D341Med (cell line): ENCODE measurements around the gene FBXO47.

ENCODE experiments used
- DNase-seq: peaks from one replicate; pipeline ENCODE4 v3.0.0; 2012; ENCODE audit warnings: low spot score

Gene FBXO47

DNA sequence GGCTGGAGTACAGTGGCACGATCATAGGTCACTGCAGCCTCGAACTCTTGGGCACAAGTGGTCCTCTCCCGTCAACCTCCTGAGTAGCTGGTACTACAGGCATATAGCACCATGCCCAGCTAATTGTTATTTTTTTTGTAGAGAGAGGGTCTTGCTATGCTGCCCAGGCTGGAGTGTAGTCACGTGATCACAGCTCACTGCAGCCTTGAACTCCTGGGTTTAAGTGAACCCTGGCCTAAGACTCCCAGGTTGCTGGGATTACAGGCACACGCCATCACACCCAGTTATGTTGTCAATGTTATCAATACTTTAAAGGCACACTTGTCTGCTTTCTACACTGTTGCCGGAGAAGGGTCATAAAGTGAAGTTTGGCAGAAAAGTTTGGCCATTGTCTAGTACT, 63.8 kb downstream of the FBXO47 start:
- no peak for DNase-seq

DNA sequence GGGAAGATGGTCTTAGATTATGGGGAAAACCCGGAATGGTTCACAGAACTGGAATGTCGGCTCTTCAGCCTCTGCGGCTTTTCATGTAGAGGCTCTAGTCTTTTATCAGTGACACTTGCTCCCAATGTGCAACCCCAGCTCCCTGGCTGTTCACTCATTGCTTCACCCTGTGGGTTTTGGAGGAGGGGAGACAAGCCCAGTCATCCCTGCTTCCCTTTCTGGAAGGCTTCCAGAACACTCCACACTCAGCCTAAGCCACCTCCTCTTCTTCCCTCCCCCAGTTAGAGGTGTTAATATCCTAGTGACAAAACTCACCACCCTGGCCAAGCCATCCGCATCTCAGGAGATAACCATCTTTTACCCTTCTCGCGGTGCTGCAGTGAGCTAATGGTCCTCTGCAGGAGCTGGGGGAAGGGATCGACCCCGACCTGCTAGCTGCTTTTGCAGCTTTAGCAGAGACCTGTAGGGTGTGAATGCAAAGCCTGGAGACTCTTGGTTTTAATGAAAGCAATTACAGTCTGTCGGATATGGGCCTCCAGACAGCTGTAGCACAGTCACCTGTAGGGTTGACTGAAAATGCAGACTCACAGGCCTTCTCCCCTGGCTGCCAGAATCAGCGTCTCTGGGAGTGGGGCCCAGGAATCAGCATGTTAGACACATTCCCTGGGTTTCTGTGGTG, 66.1 kb downstream of the FBXO47 start:
- DNase-seq = no peak

- no peak for DNase-seq
These were observed 67.8 kb downstream of the FBXO47 start for GRCh38 chr17:38899421-38899820.

GRCh38 chr17:38898812-38899348, 68.3 kb downstream of the FBXO47 start:
- no peak for DNase-seq

GRCh38 chr17:38898291-38898679, 68.9 kb downstream of the FBXO47 start:
- DNase-seq = no peak

DNA sequence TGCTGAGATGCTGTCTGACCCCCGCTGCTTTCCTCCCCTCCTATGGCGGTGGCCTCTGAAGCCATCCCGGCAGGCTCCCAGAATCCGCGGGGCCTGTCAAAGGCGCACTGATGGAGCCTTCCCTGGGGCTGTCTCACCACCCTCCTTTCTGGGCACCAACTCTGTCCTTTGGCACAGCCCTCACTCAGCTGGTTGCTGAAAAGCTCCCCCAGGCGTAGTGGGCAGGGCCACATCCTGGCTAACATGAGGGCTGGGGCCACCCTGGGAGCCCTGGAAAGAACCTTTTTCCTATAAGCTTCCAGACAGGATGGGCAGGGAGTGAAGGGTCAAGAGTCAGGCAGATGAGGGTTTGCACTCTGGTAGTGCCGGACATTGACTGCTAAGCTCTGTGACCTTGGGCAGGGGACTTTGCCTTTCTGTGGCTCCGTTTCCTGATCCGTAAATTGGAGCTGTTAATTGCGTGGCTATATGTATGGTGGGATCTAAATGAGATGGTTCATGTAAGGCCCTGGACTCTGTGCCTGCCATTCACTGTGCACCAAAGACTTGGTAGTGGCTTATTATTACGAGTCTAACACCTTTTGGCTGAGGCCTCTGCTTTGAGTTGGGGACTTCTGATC, 69.4 kb downstream of the FBXO47 start:
- DNase-seq = no peak

GRCh38 chr17:38897176-38897575, 70.0 kb downstream of the FBXO47 start:
- DNase-seq = no peak

DNA sequence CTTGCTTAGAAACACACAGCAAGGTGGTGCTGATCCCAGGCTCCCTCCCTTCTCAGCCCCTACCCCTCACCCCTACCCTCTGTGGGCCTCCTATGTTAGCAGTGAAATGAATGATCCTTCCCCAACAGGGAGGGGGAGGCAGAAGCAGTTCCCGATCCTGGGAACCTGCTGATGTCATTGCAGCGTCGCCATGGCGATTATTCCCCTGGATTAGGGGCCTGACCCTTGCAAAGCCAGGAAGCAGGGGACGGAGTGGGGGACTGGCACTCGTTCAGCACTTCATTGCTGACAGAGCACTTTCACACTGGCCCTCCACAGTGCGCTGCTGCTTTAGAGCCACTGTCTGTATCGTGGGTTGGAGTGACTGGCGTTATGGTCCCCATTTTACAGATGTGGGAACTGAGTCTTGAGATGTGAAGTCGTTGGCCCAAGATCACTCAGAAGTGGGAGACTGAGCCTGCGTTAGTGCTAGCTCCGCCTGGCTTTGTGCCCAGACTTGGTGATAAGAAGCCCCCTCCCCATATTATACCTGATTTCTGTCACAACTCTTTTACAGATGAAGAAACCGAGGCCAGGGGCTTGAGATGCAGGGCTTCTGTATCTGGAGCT, 70.8 kb downstream of the FBXO47 start:
- no peak for DNase-seq

DNA sequence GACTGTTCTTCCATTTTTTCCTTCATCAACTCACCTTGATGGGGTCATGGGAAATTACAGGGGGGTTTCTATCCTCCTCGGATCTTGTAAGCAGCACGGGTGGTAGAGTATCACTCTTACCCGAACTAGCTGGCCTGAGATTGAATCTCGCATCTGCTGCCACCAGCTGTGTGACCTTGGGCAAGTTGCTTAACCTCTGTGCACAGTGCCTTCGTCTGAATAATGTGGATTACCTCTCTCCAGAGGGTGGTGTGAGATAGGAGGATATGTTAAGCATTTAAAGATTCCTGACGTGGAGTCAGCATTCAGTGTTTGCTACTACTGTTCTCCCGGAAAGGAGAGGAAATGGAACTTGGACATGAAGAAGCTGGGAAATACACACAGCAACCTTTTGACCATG, 72.9 kb downstream of the FBXO47 start:
- DNase-seq = no peak

- DNase-seq = no peak
These were observed 73.6 kb downstream of the FBXO47 start for GRCh38 chr17:38893607-38894006.

- DNase-seq = no peak
These were observed 74.1 kb downstream of the FBXO47 start for GRCh38 chr17:38893113-38893512.

DNA sequence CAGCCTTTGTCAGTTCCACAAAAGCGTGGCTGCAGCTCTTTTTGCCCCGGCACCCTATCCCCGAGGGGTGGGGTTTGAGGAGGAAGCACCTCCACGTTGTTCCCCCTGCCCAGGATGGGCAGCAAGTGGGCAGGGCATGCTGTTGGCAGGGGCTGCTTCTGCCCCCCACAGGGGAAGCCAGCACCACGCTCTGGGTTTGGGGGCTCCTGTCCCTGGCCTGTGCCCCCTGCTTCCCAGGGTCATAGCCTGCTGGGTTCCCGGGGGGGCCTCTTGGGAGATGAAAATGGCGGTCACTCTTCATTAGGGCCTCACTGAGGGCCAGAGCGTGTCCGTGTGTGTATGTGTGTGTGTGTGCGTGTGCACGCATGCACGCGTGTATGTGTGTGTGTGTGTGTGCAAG, 74.6 kb downstream of the FBXO47 start:
- no peak for DNase-seq

GRCh38 chr17:38892083-38892482, 75.1 kb downstream of the FBXO47 start:
- no peak for DNase-seq

DNA sequence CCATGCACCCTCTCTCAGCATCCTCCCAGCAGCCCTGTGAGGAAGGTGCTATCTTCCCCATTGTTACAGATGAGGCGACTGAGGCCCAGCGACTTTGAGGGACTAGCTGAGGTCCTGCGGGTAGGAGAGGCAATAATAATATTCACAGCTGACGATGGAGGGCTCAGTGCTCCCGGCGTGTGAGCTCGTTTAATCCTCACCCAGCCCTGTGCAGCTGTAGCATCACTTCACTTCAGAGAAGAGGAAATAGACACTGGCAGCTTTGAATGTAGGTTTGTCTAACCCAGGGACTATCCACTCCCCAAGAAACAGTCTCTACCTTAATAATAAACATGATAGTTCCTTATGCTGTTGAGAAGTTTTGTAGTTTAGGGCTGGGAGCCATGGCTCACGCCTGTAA, 75.8 kb downstream of the FBXO47 start:
- no peak for DNase-seq

DNA sequence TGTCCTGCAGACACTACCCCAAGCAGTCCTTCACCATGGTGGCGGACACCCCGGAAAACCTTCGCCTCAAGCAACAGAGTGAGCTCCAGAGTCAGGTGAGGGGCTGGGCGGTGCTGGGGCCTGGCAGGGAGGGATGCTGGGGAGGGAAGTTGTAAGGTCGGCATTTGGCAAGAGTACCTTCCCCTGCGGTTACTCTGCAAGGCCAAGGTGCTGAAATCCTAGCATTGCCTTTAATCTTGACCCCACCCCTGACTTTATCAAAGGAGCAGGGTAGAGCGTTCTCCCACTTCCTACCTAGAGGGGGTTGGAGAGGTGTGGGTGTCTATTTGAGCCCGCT, 76.8 kb downstream of the FBXO47 start:
- no peak for DNase-seq

- no peak for DNase-seq
These were observed 77.3 kb downstream of the FBXO47 start for GRCh38 chr17:38889745-38890409.

GRCh38 chr17:38888842-38889241, 78.4 kb downstream of the FBXO47 start:
- no peak for DNase-seq

DNA sequence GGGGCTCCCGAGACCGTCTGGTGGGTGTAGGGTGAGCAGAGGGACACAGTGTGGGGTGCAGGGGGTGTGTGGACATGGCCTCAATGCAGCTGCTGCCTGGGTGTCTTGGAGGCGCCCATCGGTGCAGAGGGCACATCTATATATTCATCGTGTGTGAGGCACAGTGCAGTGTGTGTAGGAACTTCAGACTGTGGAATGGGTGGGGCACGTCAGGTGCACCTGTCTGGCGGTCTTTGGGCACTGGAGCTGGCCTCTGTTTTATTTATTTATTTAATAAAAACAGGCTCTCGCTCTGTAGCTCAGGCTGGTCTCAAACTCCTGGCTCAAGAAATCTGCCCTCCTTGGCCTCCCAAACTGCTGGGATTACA, 80.6 kb downstream of the FBXO47 start:
- DNase-seq = no peak
